Measurements from ENCODE around the gene KCNQ1.

The KCNQ1 gene

DNA sequence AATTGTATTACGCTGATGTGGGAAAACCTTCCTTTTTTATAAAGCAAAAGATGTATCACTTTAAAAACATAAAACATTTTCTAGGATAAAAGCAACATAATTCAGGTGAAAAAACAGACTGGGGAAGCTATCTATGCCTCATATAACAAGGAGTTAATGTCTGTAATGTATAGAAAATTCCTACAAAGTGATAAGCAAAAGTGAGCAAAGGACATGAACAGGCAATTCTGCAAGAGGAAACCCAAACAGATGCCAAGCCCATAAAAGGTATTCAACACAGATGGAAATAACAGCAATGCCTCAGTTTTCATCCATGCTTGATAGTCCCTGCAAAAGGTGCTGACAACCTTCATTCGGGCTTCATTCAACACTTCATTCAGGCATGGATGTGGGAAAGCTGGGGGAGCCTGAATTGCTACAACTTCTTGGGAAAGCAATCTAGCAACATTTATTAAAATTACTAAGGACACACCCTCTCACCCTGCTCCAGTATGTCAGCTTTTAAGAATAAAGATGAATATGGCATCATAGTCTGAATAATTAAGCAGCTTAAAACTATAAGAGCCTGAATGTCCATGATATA is 215.6 kb downstream of the KCNQ1 start:
- no peak for DNase-seq

DNA sequence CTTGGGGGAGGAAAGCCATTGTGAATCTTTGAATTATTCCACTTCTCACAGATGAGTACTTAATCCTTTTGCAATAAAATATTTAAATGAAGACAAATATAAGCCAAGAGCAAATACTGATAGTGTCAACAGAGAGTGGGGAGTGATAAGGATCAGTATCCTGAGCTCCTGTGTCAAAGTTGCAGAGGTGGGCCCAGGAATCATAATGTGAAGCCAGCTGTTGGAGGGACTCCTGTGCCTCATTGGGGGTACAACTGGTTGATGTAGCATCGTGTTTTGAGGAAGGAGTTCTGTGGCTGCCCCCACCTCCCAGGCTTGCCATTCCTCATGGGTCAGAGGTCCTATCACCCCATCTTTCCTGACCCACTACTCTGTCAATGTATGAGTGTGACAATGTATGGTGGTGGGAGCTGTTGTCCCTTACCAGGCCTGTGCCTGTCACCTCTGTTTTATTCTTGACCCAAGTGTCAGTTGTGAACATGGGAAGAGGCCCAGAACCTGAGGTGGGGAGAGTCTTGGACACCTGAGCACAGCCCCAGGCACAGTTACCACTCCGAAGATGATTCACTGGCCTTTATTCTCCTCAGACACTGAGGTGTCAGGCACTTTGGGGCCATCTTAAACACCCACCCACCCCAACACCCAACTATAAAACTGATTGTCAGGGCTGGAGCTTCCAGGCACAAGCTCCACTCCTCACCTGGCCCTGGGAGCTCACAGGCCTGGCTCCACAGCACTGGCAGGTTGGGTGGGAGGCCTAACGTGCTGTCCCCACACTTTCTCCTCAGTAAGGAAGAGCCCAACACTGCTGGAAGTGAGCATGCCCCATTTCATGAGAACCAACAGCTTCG is 216.6 kb downstream of the KCNQ1 start:
- no peak for DNase-seq

DNA sequence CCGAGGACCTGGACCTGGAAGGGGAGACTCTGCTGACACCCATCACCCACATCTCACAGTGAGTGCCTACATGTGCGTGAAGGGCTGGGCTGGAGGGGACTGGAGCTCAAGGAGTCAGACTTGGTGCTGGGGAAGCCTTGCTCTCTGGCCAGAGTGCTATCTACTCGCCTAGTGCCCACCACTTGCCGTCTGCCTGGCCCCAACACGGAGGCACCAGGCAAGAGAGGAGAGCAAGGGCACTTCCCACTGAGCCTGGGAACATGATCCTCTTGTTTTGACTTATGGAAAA is 217.2 kb downstream of the KCNQ1 start:
- no peak for DNase-seq

DNA sequence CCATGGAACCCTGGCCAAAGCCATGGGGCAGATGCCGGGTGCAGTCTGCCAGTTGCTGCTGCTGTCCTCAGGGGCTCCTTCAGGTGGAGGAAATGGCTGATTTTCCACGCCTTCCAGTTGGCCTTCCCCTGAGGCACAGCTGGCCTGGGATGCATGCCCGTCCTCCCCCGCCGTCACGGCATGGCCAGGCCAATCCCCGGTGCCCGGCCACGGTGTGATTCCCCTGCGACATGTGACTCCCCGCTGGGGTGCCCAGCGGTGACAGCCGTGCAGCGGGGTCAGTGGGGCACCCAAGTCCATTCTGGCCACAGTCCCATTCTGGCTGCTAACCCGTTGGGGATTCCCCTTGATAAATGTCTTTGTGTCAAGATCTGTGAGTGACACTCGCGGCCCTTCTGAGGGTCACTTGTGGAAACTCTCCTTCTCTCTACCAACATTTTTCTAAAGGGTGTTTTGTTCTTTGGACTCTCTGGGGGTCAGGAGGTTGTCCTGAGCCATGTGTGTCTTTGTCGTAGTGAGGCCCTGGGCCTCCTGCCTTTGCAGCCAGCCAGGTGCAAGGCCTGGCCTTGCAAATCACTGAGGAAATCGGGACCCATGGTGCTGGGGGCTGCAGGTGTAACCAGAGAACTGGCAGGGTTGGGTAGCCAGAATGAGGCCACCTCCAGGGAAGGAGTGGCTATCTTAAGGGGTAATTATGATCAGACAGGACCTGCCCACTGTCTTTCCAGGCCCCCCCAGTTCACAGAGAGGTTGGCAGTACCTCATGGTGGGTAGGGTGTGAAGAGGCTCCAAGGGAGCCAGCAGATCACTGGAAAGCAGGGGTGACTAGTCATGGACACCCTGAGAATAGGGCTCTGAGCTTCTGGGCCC is 217.9 kb downstream of the KCNQ1 start:
- DNase-seq: no peak

DNA sequence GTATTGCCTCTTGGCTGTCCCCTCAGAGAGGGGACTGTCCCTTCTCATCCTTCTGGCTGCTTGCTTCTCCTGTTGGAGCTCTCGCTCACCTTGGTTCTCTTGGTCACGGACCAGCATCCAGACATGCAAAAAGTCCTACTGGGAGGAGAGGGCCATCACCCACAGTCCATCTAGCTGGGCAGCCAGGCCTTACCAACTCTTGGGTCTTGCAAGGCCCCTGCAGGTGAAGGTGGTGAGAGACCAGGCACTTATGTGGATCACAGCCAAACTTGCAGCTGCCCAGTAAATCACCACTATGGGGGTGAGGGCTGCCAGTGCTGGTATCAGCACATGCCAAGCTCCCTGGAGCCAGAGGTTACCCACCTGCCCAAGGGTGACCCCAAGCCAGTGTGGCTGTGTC is 218.7 kb downstream of the KCNQ1 start:
- no peak for DNase-seq

DNA sequence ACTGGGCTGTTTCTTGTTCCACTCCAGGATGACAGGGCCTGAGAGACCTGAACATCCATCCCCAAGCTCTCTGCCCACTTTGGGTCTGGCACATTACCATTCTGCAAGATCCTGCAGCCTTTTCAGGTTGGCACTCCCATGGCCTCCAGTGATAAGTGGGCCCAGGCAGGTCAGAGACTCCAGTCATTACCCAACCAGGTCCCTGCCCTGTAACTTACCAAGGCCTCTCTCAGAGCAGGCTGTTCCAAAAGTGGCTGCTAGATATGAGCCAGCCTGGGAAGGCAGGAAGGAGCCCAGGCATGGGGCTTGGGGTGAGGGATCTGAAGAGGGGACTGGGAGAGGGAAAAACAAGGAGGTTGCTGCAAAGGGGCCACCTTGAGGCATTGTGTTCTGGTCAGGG is 219.1 kb downstream of the KCNQ1 start:
- DNase-seq: no peak

DNA sequence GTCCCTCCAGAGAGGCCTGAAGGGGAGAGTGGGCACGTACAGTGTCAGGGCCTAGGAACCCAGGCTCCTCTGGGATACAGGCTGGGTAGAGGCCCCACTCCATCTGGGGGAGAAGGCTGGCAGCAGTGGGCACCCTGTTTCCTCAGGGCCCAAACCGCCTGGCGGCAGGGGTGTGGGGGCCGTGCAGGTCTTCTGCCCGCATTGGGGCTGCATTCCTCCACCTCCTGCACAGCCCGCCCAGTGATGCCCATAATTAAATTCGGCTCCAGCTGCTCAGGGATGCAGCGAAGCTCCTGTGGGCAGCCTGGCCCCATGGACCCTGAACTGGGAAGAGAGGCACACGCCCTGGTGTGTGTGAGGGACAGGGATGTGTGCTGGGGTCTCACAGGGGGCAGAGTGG is 219.6 kb downstream of the KCNQ1 start:
- DNase-seq: no peak

DNA sequence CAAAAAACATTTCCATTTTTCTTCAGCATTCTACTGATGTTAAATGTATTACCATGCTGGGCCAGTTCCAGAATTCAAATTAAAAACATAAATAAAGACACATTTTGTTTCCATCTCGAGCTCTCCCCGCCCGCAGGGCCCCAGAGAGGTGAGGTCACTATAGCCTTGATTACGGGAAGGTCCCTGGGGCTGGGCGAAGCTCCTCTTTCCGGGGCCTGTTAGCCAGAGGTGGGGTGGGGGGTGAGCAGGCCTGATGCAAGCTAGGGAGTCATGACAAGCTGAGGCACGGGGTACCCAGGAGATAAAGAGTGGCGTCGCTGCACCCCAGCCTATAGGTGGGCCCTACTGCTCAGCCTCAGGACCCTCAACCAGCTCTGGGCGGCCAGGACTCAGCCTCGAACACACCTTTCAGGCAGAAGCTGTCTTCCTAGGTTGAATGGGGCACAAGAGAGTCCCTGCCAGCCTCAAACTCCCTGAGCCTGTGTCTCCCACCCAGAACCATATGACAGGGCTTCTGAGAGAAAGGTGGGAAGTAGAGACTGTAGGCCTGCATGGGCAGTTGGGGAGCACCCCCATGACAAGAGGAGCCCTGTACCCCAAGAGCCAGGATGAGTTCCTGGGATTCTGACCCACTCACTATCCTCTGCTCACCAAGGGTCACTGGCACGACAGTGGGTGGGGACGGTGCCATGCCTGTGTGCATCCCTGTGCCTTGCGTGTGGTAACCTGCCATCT is 220.2 kb downstream of the KCNQ1 start:
- DNase-seq: no peak

DNA sequence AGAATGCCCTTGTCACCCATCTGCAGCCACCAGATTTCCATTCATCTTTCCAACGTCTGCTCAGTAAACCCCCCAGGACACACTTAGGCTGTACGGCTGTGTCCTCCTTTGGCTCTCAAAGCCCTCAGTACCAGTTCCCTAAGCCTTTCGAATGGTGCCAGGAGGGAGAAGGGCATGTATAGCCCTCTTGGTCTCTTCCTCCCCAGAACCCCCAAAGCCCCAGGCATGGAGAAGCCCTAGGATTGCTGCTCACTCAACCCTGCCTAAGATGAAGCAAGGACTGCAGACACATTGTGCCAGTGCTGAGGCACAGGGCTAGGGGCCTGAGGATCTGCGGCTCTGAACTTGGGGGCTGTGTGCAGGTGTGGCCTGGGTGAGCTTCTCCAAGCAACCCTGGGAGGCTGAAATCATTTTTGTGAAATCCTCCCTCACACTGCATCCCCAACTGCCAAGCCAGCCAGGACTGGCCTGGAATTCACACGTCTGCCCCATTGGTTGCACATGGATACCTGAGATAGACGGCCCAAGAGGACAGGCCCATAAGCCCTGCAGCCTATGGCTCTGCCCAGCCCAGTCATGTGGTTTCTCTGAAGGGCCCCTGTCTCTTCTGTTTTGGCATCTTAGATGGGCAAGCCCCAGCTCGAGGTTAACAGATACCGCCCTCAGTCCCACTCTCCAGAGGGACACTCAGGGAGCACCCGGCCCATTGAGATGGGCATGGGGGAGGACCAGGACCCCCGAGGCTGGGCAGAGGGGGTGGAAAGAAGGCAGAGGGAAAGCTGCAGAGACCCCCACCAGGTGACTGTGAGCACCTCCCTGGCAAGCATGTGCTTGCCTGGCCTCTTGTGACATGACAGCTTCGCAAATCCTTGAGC is 221.0 kb downstream of the KCNQ1 start:
- no peak for DNase-seq

DNA sequence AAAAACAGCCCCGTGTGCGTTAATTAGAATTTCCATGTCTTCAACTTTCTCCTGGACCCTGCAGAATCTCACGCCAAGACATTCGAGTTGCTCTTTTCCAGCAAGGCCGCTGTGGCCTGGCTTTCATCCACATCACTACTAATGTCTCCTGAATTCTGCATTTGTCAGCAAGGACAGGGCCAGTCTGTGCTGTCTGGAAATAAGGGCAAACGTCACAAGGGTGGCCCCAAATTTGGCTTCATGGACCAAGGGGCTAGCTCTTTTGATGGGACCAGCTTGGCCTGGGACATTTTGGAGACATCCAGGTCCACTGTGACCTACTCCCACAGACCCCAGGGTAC is 221.6 kb downstream of the KCNQ1 start:
- DNase-seq: no peak

DNA sequence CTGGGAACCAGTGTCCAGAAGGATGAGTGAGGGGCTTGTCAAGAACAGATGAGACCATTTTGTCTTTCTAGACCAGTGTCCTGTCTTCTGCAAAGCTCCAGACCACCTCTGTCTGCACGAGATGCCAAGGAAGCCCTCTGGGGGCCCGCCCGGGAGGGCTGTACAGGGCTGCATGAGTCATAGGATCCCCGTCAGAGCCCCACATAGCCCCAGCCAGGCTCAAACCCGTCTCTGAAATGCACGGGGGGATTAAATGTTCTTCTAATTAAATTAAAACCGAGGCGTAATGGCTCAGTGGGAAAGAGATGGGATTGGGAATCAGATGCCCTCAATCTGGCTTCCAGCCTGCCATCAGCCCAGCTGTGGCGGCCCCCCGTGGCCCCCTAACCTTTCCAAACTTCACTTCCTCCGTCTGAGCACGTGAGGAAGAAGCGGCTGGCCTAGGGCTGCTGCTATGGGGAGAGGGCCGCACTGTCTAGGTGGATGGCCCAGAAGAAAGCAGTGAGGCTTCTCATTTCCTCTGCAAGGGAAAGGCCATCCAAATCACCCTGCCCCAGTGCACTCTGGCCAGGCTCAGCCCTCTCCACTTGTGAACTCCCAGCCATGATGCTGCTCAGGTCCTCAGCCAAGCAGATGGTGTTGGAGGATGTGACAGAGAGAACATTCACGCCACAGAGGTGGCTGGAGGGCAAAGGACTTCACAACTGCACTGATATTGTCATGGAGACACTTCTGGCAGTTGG is 222.2 kb downstream of the KCNQ1 start:
- DNase-seq: no peak

DNA sequence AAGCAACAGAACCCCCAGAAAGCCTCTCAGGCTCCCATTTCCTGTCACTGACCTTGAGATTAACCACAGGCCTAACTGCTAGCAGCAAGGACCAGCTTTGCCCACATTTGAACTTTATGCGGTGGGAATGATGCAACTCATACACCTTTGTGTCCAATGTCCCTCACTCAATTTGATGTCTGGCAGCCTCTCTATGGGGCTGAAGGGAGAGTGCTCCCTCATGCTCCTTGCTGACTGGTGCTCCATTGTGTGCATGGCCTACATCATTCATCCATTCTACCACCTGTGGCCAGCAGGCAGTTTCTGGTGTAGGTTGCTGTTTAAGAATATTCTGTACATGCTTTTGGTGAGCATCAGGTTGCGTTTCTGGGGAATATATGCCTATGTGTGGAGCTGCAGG is 223.1 kb downstream of the KCNQ1 start:
- DNase-seq: no peak

DNA sequence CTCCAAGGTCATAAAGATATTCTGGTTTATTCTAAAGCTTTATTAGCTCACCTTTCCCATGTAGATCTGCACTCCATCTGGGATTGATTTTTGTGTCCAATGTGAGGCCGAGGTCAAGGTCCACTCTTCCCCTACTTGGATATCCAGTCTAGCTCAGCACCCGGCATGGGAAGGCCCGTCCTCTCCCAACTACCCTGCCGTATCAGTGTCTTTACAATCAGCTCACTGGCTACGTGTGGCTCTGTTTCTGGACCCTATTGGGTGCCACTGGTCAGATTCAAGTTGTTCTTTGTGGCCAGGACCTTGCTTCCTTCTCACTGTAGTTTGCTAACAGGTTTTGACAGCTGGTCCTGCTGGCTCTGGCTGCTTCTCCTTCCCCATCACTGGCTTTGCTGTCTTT is 224.1 kb downstream of the KCNQ1 start:
- no peak for DNase-seq

DNA sequence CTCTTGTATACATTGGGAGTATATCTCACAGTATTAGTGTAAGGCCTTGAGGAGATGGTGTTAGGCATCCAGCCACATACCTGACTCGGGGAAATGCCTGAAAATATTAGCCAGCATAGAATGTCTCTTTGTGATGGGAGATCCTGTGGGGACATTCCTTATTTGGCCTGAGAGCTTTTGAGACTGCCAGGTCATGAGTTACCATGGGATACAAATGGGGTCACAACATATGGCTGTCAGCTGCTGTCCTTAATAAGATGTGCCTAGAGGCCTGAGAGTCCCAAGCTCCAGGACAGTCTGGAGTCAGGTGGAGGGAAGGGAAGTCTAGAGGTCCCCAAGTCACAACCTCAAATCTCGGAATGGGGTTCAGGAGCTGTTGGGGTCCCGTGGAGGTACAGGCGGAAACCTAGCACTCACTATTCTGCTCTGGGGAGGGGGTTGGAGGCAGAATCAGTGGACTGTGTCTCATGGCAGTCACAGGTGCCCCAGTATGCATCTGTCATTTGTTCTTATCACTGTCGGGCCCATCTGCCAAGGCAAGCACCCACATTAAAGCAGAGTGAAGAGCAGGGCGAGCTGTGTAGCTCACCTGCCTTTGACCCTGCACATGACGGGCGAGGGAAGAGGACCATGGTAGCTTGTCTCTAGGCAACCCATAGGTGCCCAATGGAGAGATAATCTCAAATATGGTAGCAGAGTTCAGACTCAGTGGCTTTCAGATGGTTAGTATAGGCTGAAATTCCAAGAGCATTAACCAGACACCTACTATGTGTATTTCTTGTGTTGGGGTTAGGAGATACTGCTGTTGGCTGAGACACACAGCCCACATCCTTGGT is 225.0 kb downstream of the KCNQ1 start:
- no peak for DNase-seq

DNA sequence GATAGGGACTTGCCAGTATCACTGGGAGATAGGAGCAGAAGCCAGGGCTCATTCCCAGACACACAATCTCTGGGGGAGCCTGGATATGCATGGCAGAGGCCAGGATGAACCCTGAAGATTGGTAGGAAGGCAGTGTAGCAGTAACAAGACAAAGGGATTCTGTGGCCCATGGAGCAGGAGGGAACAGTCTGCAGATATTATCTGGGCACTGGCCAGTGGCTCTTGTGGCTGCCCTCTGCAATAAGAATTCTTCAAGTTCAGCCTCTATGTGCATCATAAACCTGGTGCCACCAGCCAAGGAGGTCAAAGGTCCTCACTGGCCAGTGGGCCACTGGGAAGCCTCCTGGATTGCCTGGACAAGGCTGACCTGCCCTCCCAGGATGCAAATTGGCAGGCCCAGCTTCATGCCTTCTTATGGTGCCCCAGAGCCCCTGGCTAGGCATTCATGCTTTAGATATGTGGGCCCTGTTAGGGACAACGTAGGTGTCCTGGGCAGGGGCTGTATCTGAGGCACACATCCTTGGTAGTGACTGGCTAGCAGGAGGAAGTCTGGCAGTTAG is 225.8 kb downstream of the KCNQ1 start:
- DNase-seq: no peak

DNA sequence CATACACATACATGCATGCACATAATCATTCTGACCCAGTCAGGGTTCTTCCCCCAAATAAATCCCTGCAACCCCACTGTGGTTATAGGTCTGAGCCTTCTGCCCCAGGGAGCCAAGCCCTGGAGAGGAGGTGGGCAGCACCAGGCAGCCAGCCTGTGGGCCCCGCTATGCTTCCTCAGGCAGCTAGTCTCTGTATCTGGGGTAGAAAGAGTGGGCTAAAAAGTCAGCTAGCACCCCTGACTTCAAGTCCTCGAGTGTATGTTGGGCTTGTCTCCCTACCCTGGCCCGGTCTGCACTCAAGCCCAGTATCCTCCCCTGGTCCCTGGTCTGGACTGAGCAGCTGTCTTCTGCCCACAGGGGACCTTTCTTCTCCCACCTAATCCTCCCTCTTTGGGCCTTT is 226.9 kb downstream of the KCNQ1 start:
- no peak for DNase-seq

DNA sequence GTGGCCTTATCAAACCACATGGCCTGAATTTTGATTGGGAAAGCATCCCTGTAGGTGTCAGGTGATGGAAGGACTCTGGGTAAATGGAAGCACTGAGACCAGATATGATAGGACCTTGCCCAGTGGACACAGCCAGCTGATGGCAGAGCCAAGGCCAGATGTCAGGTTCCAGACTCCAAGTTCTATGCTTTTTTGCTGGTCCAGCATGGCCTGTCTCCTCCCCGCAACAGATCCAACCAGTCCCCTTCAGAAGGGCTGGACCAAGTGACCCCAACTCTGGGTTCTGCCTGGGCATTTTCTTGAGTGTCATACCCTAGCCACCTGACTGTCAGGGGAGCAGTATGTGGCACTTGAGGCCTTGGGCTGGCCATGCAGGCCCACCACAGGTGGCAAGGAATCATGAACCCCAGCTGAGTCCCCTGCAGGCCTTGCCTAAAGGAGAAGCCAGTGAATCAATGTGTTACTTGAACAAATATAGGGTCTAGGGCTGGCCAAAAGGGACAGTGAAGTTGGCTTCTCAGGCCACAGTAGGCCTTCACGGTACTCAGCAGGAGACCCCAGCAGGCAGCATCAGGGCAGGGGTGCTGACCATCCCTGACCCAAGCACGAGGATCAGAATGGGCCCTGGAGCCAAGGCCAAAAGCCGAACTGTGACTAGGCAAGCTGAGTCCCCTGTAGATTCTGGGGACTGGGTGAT is 227.9 kb downstream of the KCNQ1 start:
- no peak for DNase-seq

DNA sequence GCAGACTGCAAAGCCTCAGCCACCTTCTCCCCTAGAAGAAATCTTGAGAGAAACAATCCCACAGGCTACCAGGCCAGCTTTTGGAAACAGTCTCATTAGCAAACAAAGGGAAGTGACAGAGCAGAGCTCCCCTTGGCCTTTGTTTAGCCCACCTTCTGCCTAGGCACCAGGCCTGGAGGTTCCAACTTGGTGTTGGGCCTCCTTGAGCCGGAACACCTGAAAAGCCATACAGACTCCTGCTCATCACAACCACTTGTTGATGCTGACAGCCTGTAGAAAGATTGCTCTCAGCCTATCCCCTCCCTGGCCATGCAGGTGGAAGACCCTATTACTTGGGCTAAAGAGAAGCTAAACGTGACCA is 228.4 kb downstream of the KCNQ1 start:
- DNase-seq: no peak

DNA sequence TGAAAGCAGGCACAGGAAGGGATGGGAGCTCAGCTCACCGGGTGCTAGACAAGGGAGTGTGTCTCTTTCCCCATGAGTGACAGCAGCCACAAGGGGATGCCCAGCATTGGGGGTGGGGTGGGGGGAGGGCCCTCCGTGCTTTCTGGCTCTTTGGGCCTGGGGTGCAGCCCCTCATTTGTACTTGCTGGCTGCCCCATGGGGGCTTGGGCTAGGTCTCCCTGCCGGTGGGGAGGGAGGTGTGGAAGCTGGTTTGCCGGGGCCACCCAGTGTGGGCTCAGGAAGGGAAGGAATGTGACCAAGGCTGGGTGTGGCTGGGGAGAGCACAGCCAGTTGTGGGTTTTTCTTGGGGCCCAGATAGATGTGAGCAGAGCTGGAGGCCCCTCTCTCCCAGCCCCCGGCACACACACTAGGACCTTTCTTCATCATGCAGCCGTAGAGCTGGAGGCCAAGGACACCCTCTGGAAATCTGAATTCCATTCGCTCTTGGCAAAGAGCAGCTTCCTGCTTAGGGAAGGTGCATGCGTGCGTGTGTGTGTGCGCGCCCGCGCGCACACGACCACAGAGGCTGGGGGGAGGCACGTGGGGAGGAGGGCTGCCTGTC is 229.2 kb downstream of the KCNQ1 start:
- no peak for DNase-seq

Measured in NCI-H187 (cell line).